Measurements from ENCODE around the gene MUC13.

MUC13 gene

DNA sequence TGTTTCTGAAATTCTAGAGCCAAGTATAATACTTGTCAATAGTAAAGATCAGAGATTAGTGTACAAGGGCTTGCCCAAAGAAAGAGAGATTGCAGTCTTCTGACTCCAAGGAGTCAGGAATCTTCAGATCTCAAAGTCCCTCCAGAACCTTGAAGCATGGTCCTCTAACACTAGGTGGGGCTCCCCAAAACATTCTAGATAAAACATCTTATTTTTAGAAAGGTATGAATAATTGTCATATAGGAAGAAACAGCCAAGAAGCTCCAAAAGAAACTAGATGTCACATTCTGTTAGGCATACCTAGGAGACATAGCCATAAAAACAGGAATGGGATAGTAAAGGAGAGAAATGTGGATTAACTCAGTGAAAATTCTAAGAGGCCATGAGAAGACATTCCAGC, 10.7 kb downstream of the MUC13 start:
- no peak overlapping the region for H3K27ac ChIP-seq (ENCODE audit: low read depth, low read length)
- no peak overlapping the region for H3K9ac ChIP-seq (ENCODE audit: low read depth, low read length)
- no peaks in the 10 kb centered on the region for H3K27me3 ChIP-seq (ENCODE audit: insufficient read depth, low read length)
- H3K36me3 ChIP-seq (ENCODE audit: insufficient read depth, low read length), result no peaks in the 10 kb centered on the region
- no peak overlapping the region for H3K4me3 ChIP-seq (ENCODE audit: low read length)
- H3K9me3 ChIP-seq (ENCODE audit: insufficient read depth, low read depth, low read length), result no peaks in the 10 kb centered on the region
- no peaks in the 10 kb centered on the region for H3K4me1 ChIP-seq (ENCODE audit: insufficient read depth, low read length)

GRCh38 chr3:124920718-124921117, 13.8 kb downstream of the MUC13 start:
- Histone ChIP-seq H3K36me3 (ENCODE audit: insufficient read depth, low read length) (no peaks in the 10 kb centered on the region), H3K27me3 (ENCODE audit: insufficient read depth, low read length) (no peaks in the 10 kb centered on the region), H3K9ac (ENCODE audit: low read depth, low read length) (no peak overlapping the region), H3K9me3 (ENCODE audit: insufficient read depth, low read depth, low read length) (no peaks in the 10 kb centered on the region), H3K27ac (ENCODE audit: low read depth, low read length) (no peak overlapping the region), H3K4me3 (ENCODE audit: low read length) (no peak overlapping the region), H3K4me1 (ENCODE audit: insufficient read depth, low read length) (no peaks in the 10 kb centered on the region)
- WGBS, result 95% methylated on average over 4 of the region's 5 CpGs

DNA sequence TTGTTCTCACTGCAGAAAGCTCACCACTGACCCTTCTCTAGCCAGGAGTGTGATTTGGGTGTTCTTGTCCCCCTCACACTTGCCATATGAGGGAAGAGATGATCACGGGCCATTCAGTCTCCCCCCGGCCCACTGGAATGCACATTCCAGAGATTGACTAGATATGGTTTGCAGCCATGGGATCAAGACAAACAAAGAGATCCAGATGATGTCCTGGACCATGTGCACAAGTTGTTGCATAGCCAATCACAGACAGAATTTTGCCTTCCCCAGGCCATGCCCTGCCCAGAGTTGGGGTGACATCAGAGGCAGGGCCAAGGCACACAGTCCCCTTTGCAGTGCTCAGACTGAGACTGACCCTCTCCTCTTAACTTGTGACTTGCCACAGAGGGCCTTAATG, 14.8 kb downstream of the MUC13 start:
- H3K27ac ChIP-seq (ENCODE audit: low read depth, low read length), result no peak overlapping the region
- 78% methylated on average over 2 of the region's 2 CpGs for WGBS

GRCh38 chr3:124918524-124918923, 16.0 kb downstream of the MUC13 start:
- Histone ChIP-seq H3K27ac (ENCODE audit: low read depth, low read length) (no peak overlapping the region), H3K9me3 (ENCODE audit: insufficient read depth, low read depth, low read length) (no peaks in the 10 kb centered on the region), H3K36me3 (ENCODE audit: insufficient read depth, low read length) (no peaks in the 10 kb centered on the region), H3K4me3 (ENCODE audit: low read length) (no peak overlapping the region), H3K27me3 (ENCODE audit: insufficient read depth, low read length) (no peaks in the 10 kb centered on the region), H3K4me1 (ENCODE audit: insufficient read depth, low read length) (no peaks in the 10 kb centered on the region), H3K9ac (ENCODE audit: low read depth, low read length) (no peak overlapping the region)
- WGBS, result 95% methylated on average over 2 of the region's 2 CpGs

More for the DNA sequence above, 14.8 kb downstream of the MUC13 start:
- H3K36me3 ChIP-seq (ENCODE audit: insufficient read depth, low read length), result no peaks in the 10 kb centered on the region
- H3K4me3 ChIP-seq (ENCODE audit: low read length), result no peak overlapping the region
- no peaks in the 10 kb centered on the region for H3K4me1 ChIP-seq (ENCODE audit: insufficient read depth, low read length)
- no peaks in the 10 kb centered on the region for H3K27me3 ChIP-seq (ENCODE audit: insufficient read depth, low read length)
- H3K9ac ChIP-seq (ENCODE audit: low read depth, low read length), result no peak overlapping the region
- no peaks in the 10 kb centered on the region for H3K9me3 ChIP-seq (ENCODE audit: insufficient read depth, low read depth, low read length)

DNA sequence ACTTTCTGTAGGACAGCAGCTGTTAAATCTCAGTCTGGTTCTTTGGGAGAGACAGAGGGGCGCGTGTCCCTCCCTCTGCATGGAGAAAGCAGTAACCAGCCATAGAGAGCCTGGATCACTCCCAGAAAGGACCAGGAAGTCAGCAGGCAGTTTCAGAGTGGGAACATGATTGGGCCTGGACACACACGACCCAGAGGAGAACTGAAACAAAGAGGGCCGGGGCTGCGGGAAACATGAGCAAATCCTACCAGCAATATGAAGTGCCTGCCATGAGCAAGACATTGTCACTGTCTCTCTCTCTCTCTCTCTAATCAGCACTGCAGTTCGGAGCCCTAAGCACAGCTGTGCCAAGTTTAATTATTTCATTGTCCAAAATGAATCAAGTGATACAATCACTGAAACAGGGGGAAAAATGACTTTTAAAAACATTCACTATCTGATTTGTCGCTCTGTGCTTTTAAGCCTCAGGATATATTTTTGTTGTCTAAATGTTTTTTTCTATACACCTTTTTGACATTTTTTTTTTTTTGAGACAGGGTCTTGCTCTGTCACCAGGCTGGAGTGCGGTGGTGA, 17.6 kb downstream of the MUC13 start:
- H3K27ac ChIP-seq (ENCODE audit: low read depth, low read length), result no peak overlapping the region
- H3K36me3 ChIP-seq (ENCODE audit: insufficient read depth, low read length), result no peaks in the 10 kb centered on the region
- no peak overlapping the region for H3K4me3 ChIP-seq (ENCODE audit: low read length)
- H3K27me3 ChIP-seq (ENCODE audit: insufficient read depth, low read length), result no peaks in the 10 kb centered on the region
- WGBS, result 91% methylated on average over 8 of the region's 8 CpGs
- no peaks in the 10 kb centered on the region for H3K4me1 ChIP-seq (ENCODE audit: insufficient read depth, low read length)
- H3K9me3 ChIP-seq (ENCODE audit: insufficient read depth, low read depth, low read length), result no peaks in the 10 kb centered on the region
- H3K9ac ChIP-seq (ENCODE audit: low read depth, low read length), result no peak overlapping the region

DNA sequence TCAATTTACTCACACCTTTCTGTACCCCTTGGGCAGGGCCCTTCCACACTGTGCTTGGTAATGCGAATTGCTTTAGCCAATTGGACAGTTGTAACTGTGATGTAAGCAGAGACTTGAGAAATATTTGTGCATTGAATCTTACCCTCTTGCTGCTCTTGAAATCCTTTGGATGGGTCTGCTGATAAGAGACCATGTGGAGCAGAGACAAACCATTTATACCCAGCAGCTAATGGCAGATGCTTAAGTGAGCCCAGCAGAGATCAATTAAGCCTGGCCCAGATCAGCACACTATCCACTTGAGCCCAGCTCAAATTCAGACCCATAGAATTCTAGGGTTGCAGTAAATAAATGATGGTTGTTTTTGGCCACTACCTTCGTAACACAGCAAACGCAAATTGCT, 19.3 kb downstream of the MUC13 start:
- 96% methylated on average over 3 of the region's 3 CpGs for WGBS
- no peak overlapping the region for H3K9ac ChIP-seq (ENCODE audit: low read depth, low read length)
- H3K27ac ChIP-seq (ENCODE audit: low read depth, low read length), result no peak overlapping the region

DNA sequence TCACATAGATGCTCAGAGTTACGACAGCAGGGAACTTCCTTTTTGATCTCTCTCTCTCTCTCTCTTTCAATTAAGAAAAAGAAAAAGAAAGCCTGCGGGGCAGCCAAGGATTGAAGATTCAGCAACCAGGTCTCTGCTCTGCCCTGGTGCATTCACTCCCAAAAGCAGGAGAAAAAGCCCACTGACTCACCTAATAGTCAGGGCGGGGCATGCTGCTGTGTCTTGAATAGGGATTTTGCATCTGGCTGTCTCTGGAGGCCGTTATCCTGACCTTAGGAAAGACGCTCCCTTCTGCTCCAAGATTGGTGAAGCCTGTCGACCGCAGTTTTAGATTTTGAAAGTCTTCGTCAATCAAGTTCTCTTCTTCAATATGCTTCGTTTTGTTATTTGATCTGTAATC, 26.6 kb downstream of the MUC13 start:
- Histone ChIP-seq H3K36me3 (ENCODE audit: insufficient read depth, low read length) (no peaks in the 10 kb centered on the region), H3K9me3 (ENCODE audit: insufficient read depth, low read depth, low read length) (no peaks in the 10 kb centered on the region), H3K9ac (ENCODE audit: low read depth, low read length) (no peak overlapping the region), H3K27me3 (ENCODE audit: insufficient read depth, low read length) (no peaks in the 10 kb centered on the region), H3K27ac (ENCODE audit: low read depth, low read length) (no peak overlapping the region), H3K4me1 (ENCODE audit: insufficient read depth, low read length) (peaks cover 10% of the 10 kb centered on the region; the same call in 1 of the 2 replicates), H3K4me3 (ENCODE audit: low read length) (no peak overlapping the region)
- 31% methylated on average over 9 of the region's 9 CpGs for WGBS

More for the DNA sequence above, 19.3 kb downstream of the MUC13 start:
- Histone ChIP-seq H3K27me3 (ENCODE audit: insufficient read depth, low read length) (no peaks in the 10 kb centered on the region), H3K4me1 (ENCODE audit: insufficient read depth, low read length) (no peaks in the 10 kb centered on the region), H3K36me3 (ENCODE audit: insufficient read depth, low read length) (no peaks in the 10 kb centered on the region), H3K9me3 (ENCODE audit: insufficient read depth, low read depth, low read length) (no peaks in the 10 kb centered on the region), H3K4me3 (ENCODE audit: low read length) (no peak overlapping the region)

DNA sequence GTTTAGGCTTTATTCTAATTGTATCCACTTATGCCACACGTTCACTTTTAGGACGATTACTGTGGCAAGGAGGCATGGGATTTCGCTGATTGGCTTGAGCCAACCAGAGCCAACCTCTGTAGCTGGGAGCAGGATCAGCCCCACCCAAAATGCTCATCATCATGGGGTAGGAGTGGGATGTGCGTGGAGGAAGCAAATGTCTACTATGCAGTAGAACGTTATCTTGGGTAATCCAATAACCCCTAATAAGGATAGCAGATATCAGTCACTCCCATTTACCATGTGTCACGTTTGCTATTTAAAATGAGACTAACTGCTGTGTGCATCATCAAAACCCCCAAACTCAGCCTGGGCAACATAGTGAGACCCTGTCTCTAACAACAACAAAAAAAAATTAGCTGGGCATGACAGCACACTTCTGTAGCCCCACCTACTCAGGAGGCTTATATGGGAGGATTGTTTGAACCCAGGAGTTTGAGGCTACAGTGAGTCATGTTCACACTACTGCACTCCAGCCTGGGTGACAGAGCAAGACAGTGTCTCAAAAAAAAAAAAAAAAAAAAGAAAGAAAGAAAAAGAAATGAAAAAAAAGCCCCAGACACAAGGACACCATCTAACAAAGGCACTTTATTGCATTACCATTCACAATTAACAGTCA, 29.6 kb downstream of the MUC13 start:
- H3K36me3 ChIP-seq (ENCODE audit: insufficient read depth, low read length), result no peaks in the 10 kb centered on the region
- H3K4me1 ChIP-seq (ENCODE audit: insufficient read depth, low read length), result peaks cover 10% of the 10 kb centered on the region; the same call in 1 of the 2 replicates
- no peak overlapping the region for H3K27ac ChIP-seq (ENCODE audit: low read depth, low read length)

GRCh38 chr3:124903896-124904834, 30.4 kb downstream of the MUC13 start:
- Histone ChIP-seq H3K4me3 (ENCODE audit: low read length) (no peak overlapping the region), H3K9ac (ENCODE audit: low read depth, low read length) (no peak overlapping the region), H3K27me3 (ENCODE audit: insufficient read depth, low read length) (no peaks in the 10 kb centered on the region), H3K4me1 (ENCODE audit: insufficient read depth, low read length) (peaks cover 10% of the 10 kb centered on the region; the same call in 1 of the 2 replicates), H3K27ac (ENCODE audit: low read depth, low read length) (no peak overlapping the region), H3K36me3 (ENCODE audit: insufficient read depth, low read length) (no peaks in the 10 kb centered on the region), H3K9me3 (ENCODE audit: insufficient read depth, low read depth, low read length) (no peaks in the 10 kb centered on the region)
- 91% methylated on average over 1 of the region's 1 CpG for WGBS

More for the DNA sequence above, 29.6 kb downstream of the MUC13 start:
- Histone ChIP-seq H3K9ac (ENCODE audit: low read depth, low read length) (no peak overlapping the region), H3K27me3 (ENCODE audit: insufficient read depth, low read length) (no peaks in the 10 kb centered on the region), H3K4me3 (ENCODE audit: low read length) (no peak overlapping the region), H3K9me3 (ENCODE audit: insufficient read depth, low read depth, low read length) (no peaks in the 10 kb centered on the region)
- 93% methylated on average over 5 of the region's 6 CpGs for WGBS

- no peaks in the 10 kb centered on the region for H3K27me3 ChIP-seq (ENCODE audit: insufficient read depth, low read length)
- no peak overlapping the region for H3K9ac ChIP-seq (ENCODE audit: low read depth, low read length)
- no peaks in the 10 kb centered on the region for H3K4me1 ChIP-seq (ENCODE audit: insufficient read depth, low read length)
- 90% methylated on average over 1 of the region's 1 CpG for WGBS
- no peaks in the 10 kb centered on the region for H3K9me3 ChIP-seq (ENCODE audit: insufficient read depth, low read depth, low read length)
- no peaks in the 10 kb centered on the region for H3K36me3 ChIP-seq (ENCODE audit: insufficient read depth, low read length)
- no peak overlapping the region for H3K4me3 ChIP-seq (ENCODE audit: low read length)
- H3K27ac ChIP-seq (ENCODE audit: low read depth, low read length), result no peak overlapping the region
Observed at GRCh38 chr3:124896824-124897526, 37.6 kb downstream of the MUC13 start.

DNA sequence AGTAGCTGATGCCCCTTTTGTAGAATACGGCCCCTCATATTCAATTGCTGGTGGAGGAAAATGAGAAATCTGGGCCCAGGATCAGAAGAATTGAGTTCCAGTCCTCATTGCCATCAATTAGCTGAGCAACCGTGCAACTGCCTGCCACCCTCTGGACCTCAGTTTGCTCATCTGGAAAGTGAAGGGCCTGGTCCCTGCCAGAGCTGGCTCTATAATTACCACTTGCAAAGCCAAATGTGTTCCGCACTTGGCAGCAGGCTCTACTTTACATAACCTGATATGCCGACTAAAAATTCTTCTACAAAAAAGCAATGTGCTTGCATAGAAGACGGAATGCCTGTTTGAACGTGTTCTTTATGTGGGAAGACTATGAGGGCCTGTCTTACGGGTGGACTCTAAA, 38.8 kb downstream of the MUC13 start:
- no peaks in the 10 kb centered on the region for H3K36me3 ChIP-seq (ENCODE audit: insufficient read depth, low read length)
- H3K27me3 ChIP-seq (ENCODE audit: insufficient read depth, low read length), result no peaks in the 10 kb centered on the region
- H3K4me1 ChIP-seq (ENCODE audit: insufficient read depth, low read length), result no peaks in the 10 kb centered on the region; the same call in 1 of the 2 replicates
- H3K4me3 ChIP-seq (ENCODE audit: low read length), result no peak overlapping the region
- no peak overlapping the region for H3K9ac ChIP-seq (ENCODE audit: low read depth, low read length)
- H3K27ac ChIP-seq (ENCODE audit: low read depth, low read length), result no peak overlapping the region
- 93% methylated on average over 7 of the region's 7 CpGs for WGBS
- H3K9me3 ChIP-seq (ENCODE audit: insufficient read depth, low read depth, low read length), result no peaks in the 10 kb centered on the region
